Gastrocnemius medialis (tissue), 4 donors: ENCODE data around the gene DOCK8.

Source experiments
- POLR2A ChIP-seq, 2 donors: fragments of 450-650 bp; IDR thresholded peaks; one replicate each; pipeline ENCODE4 v1.6.1; 2017; ENCODE audit warnings: antibody characterized with exemption in 2 of 2, mild to moderate bottlenecking in 2 of 2, moderate library complexity in 2 of 2
- TF ChIP-seq, protein P1 (sequence below), 5 experiments: fragments of 450-650 bp in 3 of 5; fragments of 200-600 bp in 2 of 5; sonication (generic) in 2 of 5; IDR thresholded peaks in 4 of 5; conservative IDR thresholded peaks in 1 of 5; 1 replicate in 4 of 5; 2 replicates in 1 of 5; pipeline ENCODE4 v1.5.1; 2016 to 2019; ENCODE audit warnings: antibody characterized with exemption in 5 of 5, mild to moderate bottlenecking in 3 of 5, moderate library complexity in 3 of 5

DNA sequence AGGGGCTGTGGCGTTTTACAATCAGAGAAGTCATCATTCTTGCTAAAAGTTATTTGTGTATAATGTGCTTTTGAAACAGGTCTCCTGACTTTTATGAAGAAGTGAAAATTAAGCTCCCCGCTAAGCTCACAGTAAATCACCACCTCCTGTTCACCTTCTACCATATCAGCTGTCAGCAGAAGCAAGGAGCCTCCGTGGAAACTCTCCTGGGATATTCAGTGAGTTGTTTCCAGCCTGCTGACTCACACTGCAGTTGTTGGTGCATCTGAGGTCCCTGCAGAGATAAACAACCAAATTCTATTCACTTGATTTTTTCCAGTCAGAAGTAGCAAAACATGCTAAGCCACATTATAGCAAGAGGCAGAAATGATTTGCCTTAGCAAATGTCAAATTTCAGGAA, 156.7 kb downstream of the DOCK8 start:
- TF ChIP-seq, protein P1, sequence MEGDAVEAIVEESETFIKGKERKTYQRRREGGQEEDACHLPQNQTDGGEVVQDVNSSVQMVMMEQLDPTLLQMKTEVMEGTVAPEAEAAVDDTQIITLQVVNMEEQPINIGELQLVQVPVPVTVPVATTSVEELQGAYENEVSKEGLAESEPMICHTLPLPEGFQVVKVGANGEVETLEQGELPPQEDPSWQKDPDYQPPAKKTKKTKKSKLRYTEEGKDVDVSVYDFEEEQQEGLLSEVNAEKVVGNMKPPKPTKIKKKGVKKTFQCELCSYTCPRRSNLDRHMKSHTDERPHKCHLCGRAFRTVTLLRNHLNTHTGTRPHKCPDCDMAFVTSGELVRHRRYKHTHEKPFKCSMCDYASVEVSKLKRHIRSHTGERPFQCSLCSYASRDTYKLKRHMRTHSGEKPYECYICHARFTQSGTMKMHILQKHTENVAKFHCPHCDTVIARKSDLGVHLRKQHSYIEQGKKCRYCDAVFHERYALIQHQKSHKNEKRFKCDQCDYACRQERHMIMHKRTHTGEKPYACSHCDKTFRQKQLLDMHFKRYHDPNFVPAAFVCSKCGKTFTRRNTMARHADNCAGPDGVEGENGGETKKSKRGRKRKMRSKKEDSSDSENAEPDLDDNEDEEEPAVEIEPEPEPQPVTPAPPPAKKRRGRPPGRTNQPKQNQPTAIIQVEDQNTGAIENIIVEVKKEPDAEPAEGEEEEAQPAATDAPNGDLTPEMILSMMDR (IDR thresholded peaks at IDR 0.05 in 4 of 5, conservative IDR thresholded peaks at IDR 0.05 in 1 of 5): no peak
- TF ChIP-seq POLR2A (IDR thresholded peaks at IDR 0.05): no peak
